GF-D8 (cell line): ENCODE results near the gene MXI1.
A peak's percentile ranks its signal among the peaks of the same experiment; 100 is the strongest.
"Not testable (repeated sequence)": the region's sequence is repeated elsewhere in the genome, so short reads cannot be mapped to it uniquely, and the experiment has no call there.

Experiments used
- DNase-seq: peaks from one replicate; lab custom pipeline; 2025; lab: John Stamatoyannopoulos, UW

The MXI1 gene

DNA sequence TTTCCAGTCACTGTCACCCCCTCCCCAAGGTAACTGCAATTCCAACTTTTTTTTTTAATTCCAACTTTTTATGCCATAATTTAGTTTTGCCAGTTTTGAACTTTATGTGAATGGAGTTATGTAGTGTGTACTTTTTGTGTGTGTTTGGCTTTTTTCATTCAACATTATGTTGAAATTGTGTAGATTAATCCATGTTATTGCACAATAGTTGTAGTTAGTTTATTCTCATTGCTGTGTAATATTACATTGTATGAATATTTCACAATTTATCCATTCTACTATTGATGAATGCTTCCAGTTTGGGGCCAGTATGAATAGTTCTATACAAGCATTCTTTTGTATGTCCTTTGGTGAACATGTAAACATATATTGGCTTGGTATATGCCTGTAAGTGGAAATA lies 32.5 kb downstream of the MXI1 start:
- DNase-seq: no peak

DNA sequence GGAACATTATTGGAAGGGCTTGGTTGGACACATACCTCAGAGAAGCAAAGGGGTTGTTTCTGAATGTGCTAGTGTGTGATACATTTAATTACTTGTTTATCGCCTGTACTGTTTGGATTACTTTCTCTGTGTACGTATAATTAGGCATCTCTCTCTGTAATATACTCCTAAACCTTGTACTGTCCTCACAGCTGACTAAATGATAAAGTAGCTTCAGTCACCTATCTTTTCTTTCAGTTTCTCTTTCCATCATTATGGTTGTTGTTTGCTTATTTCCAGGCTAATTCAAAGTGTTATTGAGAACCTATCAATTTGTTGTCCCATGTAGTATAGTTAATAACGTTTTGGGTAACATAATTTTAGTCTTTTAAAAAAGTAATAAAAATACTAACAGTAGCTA lies 34.0 kb downstream of the MXI1 start:
- no peak for DNase-seq

DNA sequence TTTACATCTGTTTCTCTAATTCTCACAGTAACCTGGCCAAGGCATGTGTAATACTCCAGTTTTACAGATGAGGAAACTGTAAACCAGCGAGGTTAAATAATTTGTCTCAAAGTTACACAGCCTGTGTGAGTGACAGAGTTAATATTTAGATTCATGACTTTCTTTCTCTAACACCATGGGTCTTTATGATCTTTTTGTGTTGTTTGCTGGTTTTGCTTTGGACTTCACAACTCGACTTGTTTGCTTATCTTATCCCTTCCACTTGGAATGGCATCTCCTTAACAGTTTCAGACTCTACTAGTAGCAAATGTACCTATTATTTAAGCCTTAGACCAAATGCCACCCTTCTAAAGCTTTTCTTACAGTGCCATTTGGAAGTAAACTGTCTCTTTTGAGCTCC lies 34.4 kb downstream of the MXI1 start:
- no peak for DNase-seq

DNA sequence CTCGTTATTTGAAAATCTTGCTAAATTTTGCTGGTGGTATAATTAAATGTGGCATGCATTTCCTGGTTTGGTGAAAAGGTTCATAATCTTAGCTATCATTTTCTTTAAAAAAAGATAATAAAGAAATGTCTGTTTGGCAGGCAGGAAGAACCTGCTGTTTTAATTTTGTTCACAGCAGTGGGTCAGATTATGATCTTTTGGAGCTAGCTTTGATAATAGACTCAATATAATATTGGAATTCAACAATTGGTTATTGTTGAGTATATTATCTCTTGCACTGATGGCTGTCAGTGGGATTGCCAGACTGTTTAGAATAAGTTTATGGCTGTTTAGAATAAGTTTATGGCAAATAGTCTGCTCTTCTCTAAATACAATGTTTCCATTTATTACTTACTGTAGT lies 35.1 kb downstream of the MXI1 start:
- no peak for DNase-seq

DNA sequence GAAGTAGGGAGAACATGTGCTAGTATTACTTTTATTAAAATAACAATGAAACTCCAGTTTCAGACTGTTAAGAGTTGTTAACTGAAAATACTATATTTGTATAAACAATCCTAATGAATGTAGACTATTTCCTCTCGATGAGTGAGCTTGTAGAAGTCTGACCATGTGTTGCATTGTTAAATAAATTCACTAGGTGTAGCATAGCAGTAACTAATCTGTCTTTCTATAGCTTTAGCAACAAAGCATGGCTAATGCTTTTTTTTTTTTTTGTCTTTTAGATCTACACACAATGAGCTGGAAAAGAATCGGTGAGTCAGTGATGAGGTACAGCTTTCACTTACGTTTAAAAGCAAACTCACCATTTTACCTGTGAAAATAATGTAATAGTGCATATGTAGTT lies 37.1 kb downstream of the MXI1 start:
- no peak for DNase-seq

DNA sequence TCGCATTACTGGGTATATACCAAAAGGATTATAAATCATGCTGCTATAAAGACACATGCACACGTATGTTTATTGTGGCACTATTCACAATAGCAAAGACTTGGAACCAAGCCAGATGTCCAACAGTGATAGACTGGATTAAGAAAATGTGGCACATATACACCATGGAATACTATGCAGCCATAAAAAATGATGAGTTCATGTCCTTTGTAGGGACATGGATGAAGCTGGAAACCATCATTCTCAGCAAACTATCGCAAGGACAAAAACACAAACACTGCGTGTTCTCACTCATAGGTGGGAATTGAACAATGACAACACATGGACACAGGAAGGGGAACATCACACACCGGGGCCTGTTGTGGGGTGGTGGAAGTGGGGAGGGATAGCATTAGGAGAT lies 40.4 kb downstream of the MXI1 start:
- not testable (repeated sequence) for DNase-seq

DNA sequence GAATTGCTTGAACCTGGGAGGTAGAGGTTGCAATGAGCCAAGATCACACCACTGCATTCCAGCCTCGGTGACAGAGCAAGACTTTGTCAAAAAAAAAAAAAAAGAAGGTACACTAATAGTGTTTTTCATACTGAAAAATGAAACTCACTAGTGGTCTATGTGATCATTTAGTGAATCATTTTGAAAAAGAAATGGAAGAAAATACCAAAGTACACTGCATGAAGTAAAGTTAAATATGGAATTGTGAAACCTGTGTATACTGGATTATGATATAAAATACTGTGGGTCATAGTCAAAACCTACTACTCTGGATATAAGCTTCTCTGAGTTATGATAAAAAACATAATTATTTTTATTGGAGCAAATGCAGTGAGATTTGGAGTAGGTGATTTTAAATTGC lies 42.1 kb downstream of the MXI1 start:
- not testable (repeated sequence) for DNase-seq

DNA sequence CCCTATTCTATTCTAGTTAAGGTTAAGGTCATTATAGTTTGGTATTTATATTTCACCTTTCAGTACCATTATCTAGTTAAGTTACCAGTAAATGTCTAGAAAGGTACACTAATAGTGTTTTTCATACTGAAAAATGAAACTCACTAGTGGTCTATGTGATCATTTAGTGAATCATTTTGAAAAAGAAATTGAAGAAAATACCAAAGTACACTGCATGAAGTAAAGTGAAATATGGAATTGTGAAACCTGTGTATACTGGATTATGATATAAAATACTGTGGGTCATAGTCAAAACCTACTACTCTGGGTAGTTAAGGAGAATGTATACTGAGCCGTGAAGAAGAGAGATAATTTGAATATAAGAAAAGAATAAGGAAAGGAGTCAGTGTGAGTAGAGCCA lies 44.0 kb downstream of the MXI1 start:
- not testable (repeated sequence) for DNase-seq

DNA sequence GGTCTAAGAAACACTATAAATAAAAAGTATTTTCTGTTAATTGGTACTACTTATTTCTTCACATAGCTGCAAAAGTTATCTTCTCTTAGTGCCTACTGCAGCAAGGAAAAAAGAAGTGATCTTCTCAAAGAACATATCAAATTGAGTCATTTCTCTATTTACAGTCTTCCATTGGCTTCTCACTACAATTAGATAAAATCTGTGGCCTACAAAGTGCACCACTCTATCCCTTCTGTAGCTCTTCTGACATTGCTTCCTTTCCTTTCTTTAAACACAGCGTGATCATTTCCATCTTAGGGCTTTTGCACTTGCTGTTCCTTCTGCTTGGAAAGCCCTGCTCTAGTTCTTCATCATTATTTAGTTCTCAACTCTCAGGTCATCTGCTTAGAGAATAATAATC lies 44.7 kb downstream of the MXI1 start:
- DNase-seq: no peak

DNA sequence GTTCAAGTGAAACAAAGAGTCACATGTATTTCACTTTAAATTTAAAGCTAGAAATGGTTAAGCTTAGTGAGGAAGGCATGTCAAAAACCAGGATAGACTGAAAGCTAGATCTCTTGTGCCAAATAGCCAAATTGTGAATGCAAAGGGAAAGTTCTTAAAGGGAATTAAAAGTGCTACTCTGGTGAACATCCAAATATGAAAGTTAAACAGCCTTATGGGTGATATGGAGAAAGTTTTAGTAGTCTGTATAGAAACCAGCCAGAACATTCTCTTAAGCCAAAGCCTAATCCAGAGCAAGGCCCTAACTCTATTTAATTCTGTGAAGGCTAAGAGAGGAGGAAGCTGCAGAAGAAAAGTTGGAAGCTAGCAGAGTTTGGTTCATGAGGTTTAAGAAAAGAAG lies 47.1 kb downstream of the MXI1 start:
- DNase-seq: no peak

DNA sequence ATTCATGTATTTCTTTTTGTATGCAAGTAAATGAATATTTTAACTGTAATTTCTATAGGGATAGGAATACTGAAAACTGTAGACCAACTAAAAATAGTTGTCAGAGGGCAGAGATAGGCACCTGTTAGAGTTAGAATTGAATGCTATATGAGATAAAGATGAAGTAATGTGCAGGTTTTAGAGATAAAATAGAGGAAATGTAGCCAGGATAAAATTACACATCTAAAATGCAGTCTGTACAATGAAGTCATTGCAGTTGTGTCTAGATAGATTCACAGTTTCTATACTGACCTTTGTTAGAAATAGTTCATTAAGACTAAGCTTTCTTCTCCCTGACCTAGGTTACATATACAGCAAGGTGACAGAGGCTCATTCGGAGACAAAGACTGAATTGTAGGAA lies 51.1 kb downstream of the MXI1 start:
- no peak for DNase-seq

DNA sequence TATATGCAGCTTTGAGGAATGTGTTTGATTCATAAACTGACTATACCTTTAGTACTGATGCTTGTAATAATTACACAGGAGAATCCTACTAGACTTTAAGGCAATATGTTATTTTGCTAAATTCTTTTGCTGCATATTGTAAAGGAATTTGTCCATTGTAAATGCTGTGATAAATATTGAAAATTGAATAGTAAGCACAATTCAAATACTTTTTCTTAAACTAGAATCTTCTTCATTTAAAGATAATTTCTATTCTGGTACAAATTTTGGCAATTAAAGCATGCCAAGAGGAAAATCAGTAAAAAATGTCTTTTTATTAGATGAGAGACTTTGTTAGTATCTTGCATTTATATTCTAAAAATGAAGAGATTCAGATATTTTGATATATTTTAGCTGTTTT lies 51.9 kb downstream of the MXI1 start:
- DNase-seq: no peak

DNA sequence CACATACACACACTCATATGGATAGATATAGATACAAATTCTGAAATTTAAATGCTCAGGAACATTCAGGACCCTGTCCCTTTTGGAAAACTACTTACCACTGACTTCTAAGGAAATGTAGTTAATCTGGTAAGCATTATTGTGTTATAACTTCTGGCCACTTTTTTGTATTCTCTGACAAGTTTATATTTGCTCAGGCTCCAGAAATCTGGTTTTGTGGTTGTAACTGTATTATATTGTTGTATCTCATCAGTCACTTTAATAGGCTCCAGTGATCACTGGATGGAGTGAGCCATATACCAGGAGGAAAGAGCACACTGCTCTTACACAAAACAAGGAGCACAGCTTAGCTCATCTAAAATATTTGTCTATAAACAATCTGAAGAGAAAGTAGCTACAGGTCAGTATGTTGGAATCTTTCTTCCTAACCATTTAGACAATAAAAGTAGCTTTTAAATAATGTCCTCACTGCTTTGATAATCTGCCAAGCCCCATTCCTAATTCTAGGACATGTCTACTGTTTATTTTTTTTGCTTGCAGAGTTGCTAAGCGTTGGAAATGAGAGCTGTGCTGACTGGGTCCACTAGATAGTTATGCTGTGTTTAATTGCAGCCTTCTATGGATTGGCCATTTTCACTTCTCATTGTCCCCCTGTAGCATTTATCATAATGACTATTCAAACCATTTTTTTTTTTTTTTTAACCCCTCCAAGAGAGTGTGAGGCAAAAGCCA lies 53.5 kb downstream of the MXI1 start:
- no peak for DNase-seq

DNA sequence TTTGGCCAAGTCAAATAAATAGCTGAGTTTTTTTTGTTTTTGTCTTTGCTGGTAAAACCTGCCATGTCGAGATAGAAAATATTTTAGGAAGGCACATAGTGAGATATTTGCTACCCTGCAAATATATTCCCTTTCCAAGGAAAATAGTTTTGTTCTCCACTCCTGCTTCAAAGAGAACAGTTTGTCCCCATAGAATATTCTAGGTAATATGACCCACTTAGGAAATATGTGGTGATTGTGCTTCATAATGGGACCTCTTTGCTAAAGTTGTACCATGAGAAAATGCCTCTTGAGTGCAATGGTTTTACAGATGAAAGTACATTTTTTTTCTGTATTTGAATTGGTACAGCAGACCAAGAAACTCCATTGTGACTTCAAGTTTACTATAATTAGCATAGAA lies 55.8 kb downstream of the MXI1 start:
- DNase-seq: no peak

DNA sequence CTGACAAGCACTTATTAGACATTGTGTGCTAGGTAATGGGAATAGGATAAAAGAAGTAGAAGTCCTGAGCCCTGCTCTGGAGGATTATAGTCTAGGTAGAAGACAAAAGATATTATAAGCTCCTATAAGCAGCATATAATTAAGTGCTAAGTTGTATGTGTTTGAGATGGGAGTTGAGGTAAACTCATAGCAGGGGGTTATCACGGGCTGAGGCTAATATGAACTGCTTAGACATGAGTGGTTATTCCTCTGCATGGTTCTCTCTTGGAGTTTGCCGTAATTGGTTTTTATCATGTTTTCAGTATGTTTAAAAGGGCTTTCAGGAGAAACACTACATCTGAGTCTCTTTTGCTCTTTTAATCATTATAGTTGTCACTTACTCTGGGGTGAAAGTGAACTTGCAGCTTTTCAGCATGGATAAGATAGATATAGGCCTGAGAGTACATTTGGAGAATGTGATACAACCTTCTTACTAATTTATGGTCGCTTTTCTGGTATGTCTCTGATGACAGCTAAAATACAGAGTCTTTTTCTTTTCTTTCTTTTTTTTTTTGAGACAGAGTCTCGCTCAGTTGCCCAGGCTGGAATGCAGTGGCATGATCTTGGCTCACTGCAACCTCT lies 58.3 kb downstream of the MXI1 start:
- no peak for DNase-seq

DNA sequence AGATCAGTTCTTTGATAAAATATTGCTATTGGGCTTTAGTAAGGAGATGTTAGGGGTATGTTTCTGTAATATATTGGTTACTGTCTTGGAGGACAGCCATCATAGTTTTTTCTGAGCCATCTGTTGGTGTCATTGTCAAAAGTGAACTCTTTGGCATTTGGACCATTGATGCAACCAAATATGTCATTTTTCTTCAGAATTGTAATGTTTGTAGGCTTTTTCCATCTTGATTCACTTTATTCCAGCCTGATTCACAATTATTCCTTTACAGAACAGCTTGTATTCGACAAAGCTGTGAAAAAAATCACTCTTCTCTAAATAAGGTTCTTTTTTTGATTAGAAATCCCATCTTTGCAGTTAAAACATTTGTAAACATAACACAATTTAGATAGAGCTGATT lies 59.9 kb downstream of the MXI1 start:
- no peak for DNase-seq

DNA sequence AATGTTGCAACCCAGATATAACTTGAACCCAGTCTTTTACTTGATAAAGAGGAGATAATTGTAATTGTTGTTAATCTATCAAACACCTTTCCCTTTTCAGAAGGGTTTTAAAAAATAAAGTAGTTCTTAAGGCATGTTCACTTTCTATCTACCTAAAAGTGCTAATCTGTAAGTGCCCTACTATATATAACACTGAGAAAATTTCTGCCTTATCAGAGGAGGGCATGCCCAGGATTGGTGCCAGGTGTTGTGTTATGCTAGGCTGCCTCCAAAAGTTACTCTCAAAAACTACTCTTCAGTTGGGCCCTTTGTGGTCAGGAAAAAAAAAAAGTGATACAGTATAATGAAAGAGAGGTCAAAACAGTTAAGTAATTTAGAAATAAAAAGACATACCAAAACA lies 61.0 kb downstream of the MXI1 start:
- DNase-seq: peak; percentile 12

DNA sequence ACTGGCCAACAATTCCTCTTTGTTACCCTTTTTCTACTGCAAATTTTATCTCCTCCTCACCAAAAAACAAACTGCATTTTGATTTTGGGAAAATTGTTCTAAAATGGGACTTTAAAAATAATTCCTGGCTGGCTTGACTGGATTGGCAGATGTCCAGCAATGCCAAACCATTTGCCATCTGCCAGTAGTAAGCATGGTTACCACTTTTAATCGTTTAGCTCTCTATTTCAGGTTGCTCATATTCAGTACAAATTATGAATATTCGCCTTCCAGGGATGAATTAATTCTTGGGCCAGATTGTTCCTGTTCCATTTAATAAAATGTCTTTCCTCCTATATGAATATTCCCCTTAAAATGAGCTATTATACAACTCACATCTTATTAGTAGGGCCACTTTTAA lies 61.6 kb downstream of the MXI1 start:
- no peak for DNase-seq

DNA sequence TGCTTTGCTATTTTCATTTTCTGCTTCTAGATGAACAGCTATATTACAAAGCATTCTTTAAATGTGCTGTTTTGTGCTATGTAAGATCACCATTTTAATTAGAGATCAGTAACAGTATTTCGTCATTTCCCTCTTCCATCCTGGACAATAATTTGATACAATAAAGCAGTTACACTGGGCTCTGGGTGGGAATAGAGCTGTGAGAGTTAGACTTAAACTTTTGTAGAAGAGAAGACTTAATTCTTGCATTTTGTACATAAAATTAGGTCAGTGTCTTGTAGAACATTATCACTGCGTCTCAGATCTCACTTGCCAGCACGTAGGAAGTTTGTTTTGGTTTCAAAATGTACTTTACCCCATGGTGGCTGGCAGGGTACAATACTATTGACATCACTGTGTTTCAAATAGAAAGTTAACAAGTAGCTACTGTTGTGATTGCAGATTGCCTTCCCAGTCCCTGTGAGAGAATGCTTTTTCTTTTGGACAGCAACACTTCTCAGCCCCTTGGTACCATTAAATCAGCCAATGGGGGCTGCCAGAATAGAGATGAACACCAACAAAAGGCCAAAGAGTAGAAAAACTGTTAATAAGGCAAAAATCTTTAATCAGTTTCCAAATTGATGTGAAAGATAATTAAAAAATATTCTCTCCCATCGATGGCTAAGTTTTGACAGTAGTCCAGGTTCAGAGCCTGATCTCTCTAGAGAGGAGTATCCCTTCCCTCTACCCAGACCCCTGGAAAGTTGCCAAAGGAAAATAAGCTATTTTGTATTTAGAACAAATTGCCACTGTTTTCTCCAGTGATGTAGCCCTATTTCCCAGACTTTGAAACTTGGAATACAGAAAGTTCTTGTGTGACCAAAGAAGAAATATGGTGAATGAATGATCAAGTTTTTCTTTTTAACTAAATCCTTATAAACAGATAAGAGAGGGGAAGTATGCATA lies 62.2 kb downstream of the MXI1 start:
- no peak for DNase-seq

DNA sequence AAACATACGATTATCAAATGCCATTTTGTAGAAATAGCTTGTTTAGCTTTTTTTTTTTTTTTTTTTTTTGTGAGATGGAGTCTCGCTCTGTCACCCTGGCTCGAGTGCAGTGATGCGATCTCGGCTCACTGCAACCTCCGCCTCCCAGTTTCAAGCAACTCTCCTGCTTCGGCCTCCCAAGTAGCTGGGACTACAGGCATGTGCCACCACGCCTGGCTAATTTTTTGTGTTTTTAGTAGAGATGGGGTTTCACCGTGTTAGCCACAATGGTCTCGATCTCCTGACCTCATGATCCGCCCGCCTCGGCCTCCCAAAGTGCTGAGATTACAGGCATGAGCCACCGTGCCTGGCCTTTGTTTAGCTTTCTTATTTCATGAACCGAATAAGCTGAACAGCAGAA lies 65.6 kb downstream of the MXI1 start:
- not testable (repeated sequence) for DNase-seq

DNA sequence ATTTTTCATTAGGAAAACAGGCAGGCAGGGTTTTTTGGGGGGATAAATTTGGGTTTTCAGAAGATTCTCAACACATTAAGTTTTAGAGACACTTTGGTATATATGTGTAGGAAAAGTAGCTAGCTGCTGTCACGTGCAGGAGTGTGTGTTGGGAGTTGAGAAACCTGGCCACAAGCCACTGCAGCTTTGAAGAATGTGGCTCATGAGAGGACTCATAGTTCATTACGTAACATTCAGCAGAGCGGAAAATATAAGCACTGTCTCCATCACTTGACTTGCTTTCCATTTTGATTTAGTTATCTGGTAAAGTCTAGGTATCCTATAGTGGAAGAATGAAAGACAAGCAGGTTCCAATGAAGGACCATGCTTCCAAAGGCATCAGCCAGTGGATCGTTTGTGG lies 66.1 kb downstream of the MXI1 start:
- DNase-seq: peak; percentile 96

DNA sequence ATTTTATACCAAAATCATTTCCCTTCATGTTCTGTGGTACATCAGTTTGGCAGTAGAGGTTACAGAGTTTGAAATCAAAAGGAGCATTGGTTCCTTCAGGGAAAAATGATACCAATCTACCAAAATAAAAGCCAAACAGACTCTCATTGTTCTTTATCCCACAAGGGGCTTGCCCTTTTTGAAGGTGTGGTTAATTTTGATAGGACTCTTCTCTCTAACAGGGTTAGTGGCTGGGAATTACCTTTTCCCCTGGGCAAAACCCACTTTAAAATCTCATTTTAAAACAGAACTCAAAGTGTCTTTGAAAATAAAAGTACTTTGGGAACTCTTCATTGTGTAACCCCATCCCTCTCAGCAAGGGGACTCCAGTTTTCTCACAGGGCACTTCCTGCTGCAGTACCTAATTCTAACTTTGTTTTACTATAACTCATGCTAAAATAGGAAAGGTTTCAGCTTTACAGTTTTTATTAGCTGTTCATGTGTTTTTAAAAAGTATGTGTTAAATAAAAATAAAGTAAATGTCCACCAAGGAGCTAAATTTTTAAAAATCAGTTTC lies 66.7 kb downstream of the MXI1 start:
- no peak for DNase-seq

DNA sequence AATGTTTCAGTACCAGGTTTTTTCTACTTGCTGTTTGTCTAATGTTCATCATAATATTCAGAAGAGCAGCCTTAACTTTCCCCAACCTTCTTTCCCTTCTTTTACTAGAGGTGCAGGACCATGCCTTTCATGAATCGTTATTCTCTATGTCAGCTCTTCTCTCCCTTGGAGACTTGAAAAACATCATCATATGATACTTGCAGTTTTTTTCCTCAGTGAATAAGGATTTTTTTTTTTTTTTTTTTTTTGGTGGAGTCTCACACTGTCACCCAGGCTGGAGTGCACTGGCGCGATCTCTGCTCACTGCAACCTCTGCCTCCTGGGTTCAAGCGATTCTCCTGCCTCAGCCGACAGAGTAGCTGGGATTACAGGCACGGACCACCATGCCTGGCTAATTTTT lies 67.2 kb downstream of the MXI1 start:
- DNase-seq: no peak
